WTC11 (cell line): ENCODE data around the gene ESPN.

Experiments
- TF ChIP-seq, protein P1 (sequence below): fragments of 200-600 bp; IDR thresholded peaks from 2 replicates; pipeline ENCODE4 v1.8.0; 2022; ENCODE audit warnings: antibody characterized with exemption
- TF ChIP-seq, protein P2 (sequence below): sonication (generic); formaldehyde crosslinking; IDR thresholded peaks from 2 replicates; pipeline ENCODE4 v1.8.0; 2022; ENCODE audit warnings: mild to moderate bottlenecking, missing genetic modification reagents

DNA sequence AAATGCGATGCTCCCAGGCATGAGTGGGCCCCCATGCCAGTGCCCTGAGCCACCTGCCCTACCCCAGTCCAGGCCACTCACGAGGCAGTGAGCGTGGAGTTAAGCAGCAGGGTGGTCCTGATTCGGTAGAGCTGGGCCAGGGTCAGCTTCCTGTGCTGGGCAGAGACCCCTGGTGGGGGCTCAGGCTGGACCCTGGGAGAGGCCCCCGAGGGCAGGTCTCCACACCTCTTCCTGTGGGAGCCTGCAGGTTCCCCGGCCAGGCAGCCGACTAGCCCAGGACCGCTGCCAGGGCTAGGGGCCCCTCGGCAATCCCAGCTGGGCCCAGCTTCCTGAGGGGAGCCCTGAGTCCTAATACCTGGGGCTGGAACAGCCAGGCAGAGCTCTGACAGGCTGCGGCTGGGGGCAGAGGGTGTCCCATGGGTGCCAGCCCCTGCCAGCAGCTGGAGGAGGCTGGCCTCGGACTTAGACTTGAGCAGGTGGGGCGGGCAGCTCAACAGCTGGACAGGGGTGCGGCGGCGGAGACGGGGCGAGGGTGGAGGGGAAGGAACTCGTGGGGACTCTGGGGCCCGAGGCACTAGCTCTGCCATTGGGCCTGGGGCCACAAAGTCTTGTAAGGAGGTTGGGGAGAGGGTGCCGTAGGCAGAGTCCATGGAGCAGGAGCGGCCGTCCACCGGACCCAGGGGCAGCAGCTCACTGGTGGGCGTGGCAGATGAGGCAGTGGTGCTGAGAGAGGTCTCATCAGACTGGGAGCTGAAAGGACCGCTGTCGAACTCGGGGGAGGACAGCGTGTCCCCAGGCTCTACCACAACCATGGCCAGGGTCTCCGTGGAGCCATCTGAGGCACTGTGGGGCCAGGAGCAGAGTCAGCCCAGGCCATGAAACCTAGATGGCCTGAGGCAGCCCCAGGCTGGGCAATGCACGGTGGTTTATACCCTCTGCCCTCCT, 43.4 kb downstream of the ESPN start:
- TF ChIP-seq, protein P1, sequence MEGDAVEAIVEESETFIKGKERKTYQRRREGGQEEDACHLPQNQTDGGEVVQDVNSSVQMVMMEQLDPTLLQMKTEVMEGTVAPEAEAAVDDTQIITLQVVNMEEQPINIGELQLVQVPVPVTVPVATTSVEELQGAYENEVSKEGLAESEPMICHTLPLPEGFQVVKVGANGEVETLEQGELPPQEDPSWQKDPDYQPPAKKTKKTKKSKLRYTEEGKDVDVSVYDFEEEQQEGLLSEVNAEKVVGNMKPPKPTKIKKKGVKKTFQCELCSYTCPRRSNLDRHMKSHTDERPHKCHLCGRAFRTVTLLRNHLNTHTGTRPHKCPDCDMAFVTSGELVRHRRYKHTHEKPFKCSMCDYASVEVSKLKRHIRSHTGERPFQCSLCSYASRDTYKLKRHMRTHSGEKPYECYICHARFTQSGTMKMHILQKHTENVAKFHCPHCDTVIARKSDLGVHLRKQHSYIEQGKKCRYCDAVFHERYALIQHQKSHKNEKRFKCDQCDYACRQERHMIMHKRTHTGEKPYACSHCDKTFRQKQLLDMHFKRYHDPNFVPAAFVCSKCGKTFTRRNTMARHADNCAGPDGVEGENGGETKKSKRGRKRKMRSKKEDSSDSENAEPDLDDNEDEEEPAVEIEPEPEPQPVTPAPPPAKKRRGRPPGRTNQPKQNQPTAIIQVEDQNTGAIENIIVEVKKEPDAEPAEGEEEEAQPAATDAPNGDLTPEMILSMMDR: no peak
- TF ChIP-seq, protein P2, sequence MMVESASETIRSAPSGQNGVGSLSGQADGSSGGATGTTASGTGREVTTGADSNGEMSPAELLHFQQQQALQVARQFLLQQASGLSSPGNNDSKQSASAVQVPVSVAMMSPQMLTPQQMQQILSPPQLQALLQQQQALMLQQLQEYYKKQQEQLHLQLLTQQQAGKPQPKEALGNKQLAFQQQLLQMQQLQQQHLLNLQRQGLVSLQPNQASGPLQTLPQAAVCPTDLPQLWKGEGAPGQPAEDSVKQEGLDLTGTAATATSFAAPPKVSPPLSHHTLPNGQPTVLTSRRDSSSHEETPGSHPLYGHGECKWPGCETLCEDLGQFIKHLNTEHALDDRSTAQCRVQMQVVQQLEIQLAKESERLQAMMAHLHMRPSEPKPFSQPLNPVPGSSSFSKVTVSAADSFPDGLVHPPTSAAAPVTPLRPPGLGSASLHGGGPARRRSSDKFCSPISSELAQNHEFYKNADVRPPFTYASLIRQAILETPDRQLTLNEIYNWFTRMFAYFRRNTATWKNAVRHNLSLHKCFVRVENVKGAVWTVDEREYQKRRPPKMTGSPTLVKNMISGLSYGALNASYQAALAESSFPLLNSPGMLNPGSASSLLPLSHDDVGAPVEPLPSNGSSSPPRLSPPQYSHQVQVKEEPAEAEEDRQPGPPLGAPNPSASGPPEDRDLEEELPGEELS (CRISPR knock-in tag): no peak
